HT-29 (cell line): Measurements from ENCODE around the gene PTPRN2. TPM values are rescaled to one million over a fixed set of nuclear protein-coding genes. Genes with fewer than 3 reads are reported as not detected.
A peak's percentile ranks its signal among the peaks of the same experiment; 100 is the strongest.
"Not testable (repeated sequence)": the region's sequence is repeated elsewhere in the genome, so short reads cannot be mapped to it uniquely, and the experiment has no call there.

Experiments used
- DNase-seq: peaks from one replicate; pipeline ENCODE4 v3.0.0-alpha.2; 2015; ENCODE audit warnings: low spot score
- total RNA-seq: library from RNA; depleted of rRNA; stranded (reverse); fragments of >200 nt; shearing (Covaris generic); gene quantifications from 2 replicates; pipeline ENCODE4 v1.2.3, GENCODE V29; 2014

The PTPRN2 gene
- total RNA-seq, 1 experiment from 2014 or later, result 1.7 TPM

GRCh38 chr7:158516524-158516923, 71.1 kb downstream of the PTPRN2 start:
- DNase-seq, result no peak

- DNase-seq, result no peak
These were observed 74.8 kb downstream of the PTPRN2 start for GRCh38 chr7:158512869-158513268.

DNA sequence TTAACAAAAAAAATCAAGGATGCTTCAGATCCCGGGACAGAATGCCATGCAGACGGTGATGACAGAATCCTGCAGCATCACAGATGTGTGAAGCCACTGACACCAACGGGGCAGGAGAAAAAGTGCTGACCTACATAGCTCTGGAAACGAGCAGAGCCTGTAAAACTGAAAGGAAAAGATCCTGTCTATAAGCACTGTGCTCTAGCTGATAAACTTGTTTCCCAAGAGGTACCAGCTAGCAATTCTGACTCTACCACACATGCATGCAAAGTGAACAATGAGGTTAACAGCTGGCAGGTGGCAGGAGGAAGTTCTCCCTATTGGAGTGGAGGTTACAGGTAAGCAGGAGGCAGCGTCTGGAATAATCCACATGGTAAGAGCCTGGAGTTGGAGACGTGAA, 75.6 kb downstream of the PTPRN2 start:
- DNase-seq, result no peak

DNA sequence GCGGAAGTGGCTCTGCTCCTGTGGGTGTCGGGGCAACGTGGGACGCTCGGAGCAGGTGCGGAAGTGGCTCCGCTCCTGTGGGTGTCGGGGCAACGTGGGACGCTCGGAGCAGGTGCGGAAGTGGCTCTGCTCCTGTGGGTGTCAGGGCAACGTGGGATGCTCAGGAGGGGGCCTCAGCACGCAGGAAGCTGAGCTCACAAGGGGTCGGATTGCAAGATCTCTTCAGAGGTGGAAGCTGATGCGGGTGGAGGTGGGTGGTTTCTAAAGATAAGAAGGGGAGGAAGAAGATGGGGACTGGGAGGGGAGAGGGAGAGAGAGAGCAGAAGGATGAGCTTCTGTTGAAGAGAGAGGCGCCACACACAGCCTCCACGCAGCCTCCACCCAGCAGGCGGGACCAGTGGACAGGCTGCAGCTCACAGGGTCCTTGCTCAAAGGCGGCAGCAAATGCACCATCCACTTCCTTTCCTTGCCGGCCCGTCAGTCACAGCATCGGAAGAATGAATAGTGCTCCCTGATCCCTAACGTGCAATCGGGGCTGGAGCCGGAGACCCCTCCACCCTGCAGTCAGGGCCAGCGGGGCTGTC, 78.7 kb downstream of the PTPRN2 start:
- peak; percentile 20 for DNase-seq

GRCh38 chr7:158508321-158508720, 79.3 kb downstream of the PTPRN2 start:
- DNase-seq, result peak; percentile 79

DNA sequence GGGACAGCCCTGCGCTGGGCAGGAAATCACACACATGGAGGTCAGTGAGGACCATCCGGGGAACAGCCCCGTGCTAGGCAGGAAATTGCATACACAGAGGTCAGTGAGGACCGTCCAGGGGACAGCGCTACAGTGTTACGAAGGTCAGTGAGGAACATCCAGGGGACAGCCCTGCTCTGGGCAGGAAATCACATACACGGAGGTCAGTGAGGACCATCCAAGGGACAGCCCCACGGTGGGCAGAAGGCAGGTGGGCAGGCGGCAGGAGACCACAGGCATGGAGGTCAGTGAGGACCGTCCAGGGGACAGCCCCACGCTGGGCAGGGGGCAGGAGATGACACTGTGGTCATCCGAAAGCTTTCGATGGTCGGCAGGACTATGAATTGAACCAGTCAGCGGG, 79.7 kb downstream of the PTPRN2 start:
- no peak for DNase-seq

GRCh38 chr7:158507175-158507574, 80.4 kb downstream of the PTPRN2 start:
- DNase-seq, result not testable (repeated sequence)

DNA sequence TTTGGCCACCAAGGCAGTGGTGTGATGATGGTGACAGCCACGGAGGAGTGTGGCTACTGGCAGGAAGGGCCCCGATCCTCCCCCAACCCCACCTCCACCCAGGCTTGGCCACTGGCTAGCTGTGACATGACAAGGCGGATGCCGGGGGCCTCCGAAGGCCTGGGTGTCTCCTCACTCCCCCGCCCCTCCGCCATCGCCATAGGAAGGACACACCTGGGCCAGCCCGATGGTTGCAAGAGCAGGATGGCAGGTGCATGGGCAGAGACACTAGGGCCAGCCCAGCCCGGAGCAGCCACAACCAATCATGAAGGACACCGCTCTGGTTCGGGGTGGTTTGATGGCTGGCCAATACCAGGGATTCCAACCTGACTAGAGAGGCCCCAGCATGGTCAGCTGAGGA, 81.0 kb downstream of the PTPRN2 start:
- DNase-seq, result no peak

- no peak for DNase-seq
These were observed 81.9 kb downstream of the PTPRN2 start for GRCh38 chr7:158505683-158506082.

DNA sequence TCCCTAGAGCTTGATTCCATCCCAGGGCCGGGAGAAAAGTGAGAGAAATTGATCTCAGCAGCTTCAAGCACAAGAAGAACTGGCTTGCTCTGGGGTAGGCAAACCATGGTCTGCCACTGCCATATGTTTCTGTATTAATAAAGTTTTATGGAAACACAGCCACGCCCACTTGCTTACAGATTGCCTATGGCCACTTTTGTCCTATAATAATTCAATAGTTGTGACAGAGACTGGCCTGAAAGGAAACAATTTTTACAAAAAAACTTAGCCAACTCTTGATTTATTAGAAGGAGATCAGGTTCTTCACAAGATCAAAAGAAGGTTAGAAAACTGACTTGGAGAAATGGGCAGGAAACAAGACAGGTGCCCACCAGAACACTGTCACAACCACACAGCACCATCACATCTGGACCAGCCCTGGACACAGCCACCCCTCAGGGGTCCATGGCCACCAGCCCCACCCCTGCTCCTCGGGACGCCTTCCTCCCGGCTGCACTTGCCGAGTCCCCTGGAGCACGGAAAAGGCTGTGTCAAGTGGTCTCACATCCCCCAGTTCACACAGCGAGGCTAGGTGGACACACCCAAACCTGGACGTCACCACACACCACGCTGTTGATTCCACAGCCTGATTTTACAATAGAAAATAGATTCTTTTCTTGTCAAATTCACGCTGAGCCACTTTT, 85.4 kb downstream of the PTPRN2 start:
- no peak for DNase-seq

GRCh38 chr7:158501393-158502067, 86.1 kb downstream of the PTPRN2 start:
- DNase-seq, result no peak

GRCh38 chr7:158500651-158501052, 87.0 kb downstream of the PTPRN2 start:
- DNase-seq, result no peak

- no peak for DNase-seq
These were observed 88.6 kb downstream of the PTPRN2 start for GRCh38 chr7:158499082-158499455.

DNA sequence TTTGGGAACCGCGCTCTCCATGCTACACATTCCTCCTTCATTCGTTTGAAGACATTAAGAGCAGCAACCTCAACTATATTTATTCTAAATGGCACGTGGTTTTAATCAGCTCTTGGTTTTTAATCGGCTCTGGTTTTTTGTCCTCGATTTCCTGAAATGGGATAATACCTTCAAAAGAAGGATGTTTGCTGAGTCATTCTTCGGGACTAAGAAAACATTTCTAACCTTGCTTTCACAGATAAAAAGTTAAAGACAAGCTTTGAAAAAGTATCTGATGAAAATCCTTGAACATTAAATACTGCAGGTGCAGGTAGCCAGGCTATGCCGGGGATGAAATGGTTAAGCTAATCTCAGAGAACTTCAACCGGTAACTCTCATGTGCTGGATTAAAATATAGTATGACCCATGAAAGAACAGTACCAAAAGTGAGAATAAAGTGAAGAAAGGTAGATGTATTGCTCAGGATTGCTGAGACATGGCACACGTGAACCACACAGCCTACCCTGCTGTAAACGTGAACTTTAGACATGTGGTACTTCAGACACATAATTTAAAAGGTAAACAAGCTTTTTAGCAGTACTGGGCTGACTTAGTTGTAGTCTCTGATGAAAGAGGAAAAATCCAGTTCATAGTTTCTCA, 89.1 kb downstream of the PTPRN2 start:
- no peak for DNase-seq

GRCh38 chr7:158497627-158498026, 90.0 kb downstream of the PTPRN2 start:
- DNase-seq, result no peak

- peak; percentile 73 for DNase-seq
These were observed 91.8 kb downstream of the PTPRN2 start for GRCh38 chr7:158495786-158496185.

GRCh38 chr7:158495216-158495615, 92.4 kb downstream of the PTPRN2 start:
- no peak for DNase-seq

DNA sequence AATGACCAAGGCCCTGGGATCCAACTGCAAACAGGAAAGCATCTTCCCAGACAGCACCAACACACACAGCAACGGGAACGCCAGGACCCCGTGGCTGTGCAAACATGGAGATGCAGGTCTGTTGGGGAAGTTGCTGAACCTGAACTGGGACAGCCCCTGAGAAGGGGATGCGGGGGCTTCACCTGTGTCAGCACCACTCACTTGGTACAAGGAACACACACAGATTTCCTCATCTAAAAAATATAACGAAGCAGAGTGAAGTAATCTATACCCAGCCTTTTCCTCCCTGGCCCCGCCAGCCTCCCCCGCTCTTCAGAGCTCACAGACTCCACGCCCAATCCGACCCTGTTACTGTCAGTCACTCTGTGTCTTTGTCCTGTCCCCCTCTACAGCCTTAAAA, 93.0 kb downstream of the PTPRN2 start:
- no peak for DNase-seq

GRCh38 chr7:158494162-158494586, 93.4 kb downstream of the PTPRN2 start:
- DNase-seq, result peak; percentile 24

DNA sequence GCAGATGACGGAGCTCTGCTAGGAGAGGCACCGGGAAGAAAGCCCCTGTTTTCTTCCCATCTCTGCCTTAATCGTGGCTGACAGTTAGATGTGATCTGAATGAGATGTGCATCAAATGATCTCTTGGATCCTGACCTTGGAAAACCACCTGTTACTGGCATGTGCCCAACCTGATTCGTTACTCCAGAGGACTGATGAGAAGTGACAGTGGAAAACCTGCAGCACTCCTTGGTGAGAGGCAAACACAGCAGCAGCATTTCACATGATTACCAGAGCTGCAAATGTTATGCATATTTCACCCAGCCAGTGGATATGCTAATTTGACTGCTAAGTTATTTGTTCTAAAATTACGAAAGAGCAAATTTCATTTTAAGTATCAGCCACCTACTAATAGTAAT, 95.3 kb downstream of the PTPRN2 start:
- no peak for DNase-seq

GRCh38 chr7:158491094-158491493, 96.5 kb downstream of the PTPRN2 start:
- DNase-seq, result no peak

DNA sequence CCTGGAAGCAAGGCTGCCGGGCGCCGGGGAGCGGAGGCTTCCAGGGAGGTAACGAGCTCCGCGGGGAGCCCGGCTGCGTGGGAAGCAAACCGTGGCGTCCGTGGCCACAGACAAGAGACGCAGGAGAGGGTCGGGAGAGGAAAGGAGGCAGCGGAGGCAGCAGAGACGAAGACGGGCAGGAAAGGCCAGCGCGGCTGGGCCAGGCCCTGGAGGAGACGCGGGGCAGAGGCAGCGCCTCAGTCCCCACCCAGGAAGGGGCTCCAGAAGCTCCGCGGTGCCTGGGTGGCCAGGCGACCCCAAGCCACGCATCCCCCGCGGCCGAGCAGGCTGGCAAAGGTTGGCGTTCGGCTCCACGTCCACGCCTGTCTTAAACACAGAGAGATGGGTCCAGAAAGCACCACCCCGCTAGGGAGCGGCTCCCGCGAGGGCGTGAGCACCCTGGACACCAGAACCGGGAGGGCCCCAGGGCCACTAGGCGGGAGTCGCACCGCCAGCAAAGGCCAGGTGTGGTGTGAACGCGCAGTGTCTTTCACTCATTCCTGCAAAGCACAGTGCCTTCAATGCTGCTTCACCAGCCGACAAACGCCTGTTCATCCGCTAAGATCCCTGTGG, 97.3 kb downstream of the PTPRN2 start:
- DNase-seq, result no peak
